HG02759 (cell line): ENCODE measurements around the gene AOPEP.

Experiments
- ATAC-seq: cut with Tn5 transposase; IDR thresholded peaks from one replicate; pipeline ENCODE4 v1.9.1; 2021; ENCODE audit warnings: mild to moderate bottlenecking, moderate library complexity; ENCODE audit not compliant: unreplicated experiment

AOPEP gene

DNA sequence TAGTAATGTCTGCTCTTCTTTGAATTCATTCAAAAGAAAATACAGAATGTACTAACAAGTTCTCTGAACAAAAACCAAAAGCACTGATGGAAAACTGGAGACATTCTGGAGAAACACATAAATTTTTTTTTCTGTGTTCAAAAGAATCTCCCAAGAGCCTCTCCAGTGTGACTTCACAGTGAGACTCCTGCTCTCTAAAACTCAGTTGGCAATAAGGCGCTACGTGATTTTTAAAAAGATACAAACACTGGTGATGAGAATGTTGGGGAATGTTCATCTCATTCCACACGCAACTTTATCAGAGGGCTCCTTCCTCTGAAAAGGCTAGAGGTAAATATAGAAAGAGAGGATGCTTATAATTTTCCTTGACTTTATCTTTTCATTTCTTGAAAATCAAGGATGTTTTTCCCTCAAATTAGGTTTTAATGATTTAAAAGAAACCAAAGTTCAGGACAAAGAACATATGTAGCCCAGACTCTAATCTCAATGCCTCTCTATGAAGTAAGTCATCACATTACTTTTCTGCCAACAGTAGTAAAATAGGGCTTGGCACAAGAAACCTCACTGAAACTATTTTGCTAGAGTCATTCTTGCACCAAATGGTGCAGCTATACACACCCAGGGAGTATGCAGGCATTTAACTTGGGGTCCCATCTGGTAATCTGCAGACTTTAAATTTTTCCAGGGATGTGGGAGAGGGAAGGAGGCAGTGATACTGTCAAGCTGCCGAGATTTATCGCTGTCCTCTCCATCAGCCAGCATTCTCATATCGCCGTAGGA is 12.9 kb upstream of the AOPEP start:
- no peak for ATAC-seq

GRCh38 chr9:94714494-94714893 is 12.0 kb upstream of the AOPEP start:
- ATAC-seq, result no peak

DNA sequence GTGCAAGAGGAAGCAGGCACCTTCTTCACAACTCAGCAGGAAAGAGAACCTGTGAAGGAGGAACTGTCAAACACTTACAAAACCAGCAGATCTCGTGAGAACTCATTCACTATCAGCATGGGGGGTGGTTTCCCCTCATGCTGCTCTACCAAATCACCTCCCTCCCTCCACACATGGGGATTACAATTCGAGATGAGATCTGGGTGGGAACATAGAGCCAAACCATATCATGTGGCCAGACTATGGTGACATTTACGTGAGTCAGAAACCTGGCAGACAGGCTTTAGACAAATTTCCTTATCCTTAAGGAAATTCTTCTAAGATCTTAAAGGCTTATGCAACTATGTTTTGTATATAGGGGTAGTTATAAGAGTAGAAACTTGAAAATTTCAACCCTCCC is 8.7 kb upstream of the AOPEP start:
- ATAC-seq, result no peak

DNA sequence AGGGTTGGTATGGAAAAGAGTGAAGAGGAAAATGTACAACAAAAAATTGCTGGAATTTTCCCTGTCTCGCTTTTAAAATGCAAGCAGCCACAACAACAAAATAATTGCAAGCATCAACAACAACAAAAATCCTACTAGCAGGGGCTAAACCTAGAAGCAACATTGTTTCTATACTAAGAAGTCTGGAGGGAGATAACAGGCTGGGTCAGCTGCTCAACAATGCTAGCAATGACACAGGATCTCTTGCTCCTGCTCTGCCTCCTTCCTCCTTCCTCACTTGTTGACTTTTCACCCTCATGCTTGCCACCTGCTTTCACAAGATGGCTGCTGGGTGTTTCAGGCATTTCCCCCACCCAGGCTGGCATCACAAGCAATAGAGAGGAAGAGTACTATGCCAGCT is 7.6 kb upstream of the AOPEP start:
- ATAC-seq, result no peak

DNA sequence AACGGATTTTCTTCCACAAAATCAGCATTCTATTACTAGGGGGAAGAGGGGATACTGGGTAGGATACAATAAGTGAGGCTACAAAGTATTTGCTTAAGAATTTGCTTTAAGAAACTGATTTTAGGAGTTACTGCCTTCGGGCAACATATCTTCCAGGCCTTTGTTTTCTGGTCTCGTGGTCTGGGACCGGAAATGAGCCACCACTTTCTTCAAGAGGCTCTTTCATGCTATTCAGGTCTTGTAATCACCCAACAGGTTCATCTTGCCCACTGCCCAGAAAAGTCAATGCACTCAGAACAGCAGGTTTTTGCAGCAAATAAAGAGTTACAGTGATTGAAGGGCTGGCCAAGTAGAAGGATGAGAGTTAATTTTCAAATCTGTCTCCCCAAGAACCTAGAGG is 6.6 kb upstream of the AOPEP start:
- no peak for ATAC-seq

GRCh38 chr9:94720846-94721549 is 5.5 kb upstream of the AOPEP start:
- ATAC-seq, result no peak

DNA sequence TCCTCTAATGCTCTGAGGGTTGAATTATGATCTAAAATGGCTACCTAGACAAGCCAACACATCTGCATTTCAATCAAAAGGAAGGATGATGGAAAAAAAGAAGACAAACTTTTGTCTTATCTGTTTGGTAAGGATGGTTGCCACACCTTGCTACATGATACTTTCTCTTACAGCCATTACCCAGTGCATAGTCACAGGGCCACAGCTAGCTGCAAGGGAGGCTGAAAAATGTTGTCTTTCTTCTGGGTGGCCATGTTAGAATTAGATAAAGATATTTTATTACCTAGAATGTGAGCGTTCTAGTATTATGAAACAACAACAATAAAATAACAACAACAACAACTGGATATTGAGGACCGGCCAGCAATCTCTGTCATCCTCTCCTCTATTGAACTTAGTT is 4.7 kb upstream of the AOPEP start:
- no peak for ATAC-seq

GRCh38 chr9:94725293-94725692 is 1.2 kb upstream of the AOPEP start:
- no peak for ATAC-seq

DNA sequence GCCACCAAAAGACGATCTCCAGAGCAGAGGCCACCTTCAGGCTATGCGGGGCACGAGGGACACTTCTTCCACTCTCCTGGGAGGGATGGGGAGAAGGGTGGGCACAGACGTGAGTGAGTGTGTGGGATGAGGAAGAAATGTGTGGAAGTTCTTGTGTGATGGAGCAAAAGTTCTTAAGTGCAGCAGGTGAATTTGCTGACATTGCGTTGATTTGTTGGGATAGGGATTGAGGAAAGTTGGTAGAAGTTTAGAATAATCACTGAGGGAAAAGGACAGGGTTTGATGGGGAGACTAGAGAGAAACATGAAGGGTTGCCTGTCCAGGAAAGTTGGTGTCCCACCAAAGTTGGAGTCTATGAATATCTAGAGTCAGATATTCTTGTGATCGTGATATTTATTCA is 2.2 kb downstream of the AOPEP start:
- ATAC-seq, result no peak

DNA sequence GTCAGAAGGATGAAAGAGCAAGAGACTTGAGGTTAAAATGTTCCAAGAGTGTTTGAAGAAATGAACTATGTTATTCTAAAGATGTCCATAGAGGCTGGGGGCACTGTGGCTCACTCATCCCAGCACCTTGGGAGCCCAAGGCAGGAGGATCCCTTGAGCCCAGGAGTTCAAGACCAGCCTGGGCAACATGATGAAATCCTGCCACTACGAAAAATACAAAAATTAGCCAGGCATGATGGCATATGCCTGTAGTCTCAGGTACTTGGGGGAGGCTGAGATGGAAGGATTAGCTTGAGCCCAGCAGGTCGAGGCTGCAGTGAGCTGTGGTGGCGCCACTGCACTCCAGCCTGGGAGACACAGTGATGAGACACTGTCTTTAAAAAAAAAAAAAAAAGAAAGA is 2.7 kb downstream of the AOPEP start:
- ATAC-seq, result no peak

- ATAC-seq, result no peak
These were observed 7.7 kb downstream of the AOPEP start for GRCh38 chr9:94734054-94734754.

- ATAC-seq, result no peak
These were observed 10.3 kb downstream of the AOPEP start for GRCh38 chr9:94736759-94737158.

DNA sequence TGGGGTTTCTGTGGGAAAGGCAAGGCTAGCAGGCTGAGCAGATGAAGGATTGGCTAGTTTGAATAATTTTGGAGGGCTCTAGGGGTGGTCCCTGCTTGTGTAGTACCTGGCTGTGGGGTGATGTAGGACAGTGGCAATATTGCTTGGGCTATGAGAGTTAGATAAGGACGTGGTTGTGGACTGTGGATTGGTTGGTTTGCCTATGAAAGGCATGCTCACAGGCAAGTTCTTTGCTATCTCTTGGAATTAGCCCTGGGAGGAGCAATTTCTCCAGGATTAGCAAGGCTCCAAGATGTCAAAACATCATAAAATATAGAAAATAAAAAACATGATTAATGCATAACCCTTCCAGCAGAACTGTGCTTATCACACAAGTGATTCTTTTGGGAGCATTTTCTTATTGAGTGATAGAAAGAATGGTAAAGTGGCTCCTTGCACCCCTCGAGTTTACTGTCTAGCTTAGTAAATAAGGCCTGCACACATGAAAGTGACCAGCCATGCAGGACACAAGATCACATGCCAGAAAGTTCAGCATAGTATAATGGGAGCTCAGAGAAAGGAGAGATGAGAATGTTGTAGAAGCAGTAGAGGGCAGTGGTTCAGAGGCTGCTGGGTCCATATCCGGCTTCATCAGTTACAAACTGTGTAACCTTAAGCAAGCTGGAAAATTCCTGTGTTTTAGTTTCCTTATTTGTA is 13.8 kb downstream of the AOPEP start:
- ATAC-seq, result no peak

- ATAC-seq, result no peak
These were observed 15.4 kb downstream of the AOPEP start for GRCh38 chr9:94741866-94742265.

GRCh38 chr9:94743035-94743954 is 16.8 kb downstream of the AOPEP start:
- ATAC-seq, result no peak

- no peak for ATAC-seq
These were observed 19.5 kb downstream of the AOPEP start for GRCh38 chr9:94745806-94746540.

GRCh38 chr9:94746541-94747370 is 20.3 kb downstream of the AOPEP start:
- no peak for ATAC-seq

GRCh38 chr9:94754976-94755475 is 28.5 kb downstream of the AOPEP start:
- no peak for ATAC-seq

- ATAC-seq, result no peak
These were observed 30.7 kb downstream of the AOPEP start for GRCh38 chr9:94757158-94757557.
